HepG2 (cell line): ENCODE measurements around the gene SULT2B1. TPM values are rescaled to one million over a fixed set of nuclear protein-coding genes. Genes with fewer than 3 reads are reported as not detected.

Experiments
- CENPX ChIP-seq: sonication (generic); formaldehyde crosslinking; IDR thresholded peaks from 2 replicates; pipeline ENCODE4 v1.9.0; 2021; ENCODE audit warnings: mild to moderate bottlenecking, missing genetic modification reagents, moderate library complexity
- HNF4G ChIP-seq, 2 experiments: sonication (generic) in 1 of 2; formaldehyde crosslinking in 1 of 2; IDR thresholded peaks; 2 replicates each; pipeline versions ENCODE4 v1.4.0 to v1.6.1; 2011 to 2020; ENCODE audit warnings: borderline replicate concordance in 2 of 2, low read depth in 2 of 2, mild to moderate bottlenecking in 2 of 2, low read length in 1 of 2, missing genetic modification reagents in 1 of 2, moderate library complexity in 1 of 2
- NFRKB ChIP-seq: fragments of 450-650 bp; IDR thresholded peaks from 2 replicates; pipeline ENCODE4 v1.6.1; 2017
- PATZ1 ChIP-seq: sonication (generic); formaldehyde crosslinking; IDR thresholded peaks from 2 replicates; pipeline ENCODE4 v1.4.0; 2020; ENCODE audit warnings: missing genetic modification reagents
- RBFOX2 ChIP-seq: fragments of 200-400 bp; formaldehyde crosslinking; IDR thresholded peaks from 2 replicates; pipeline ENCODE4 v1.6.1; 2017; ENCODE audit warnings: low read depth, mild to moderate bottlenecking, low read length
- SOX6 ChIP-seq, 2 experiments: fragments of 450-650 bp in 1 of 2; sonication (generic) in 1 of 2; formaldehyde crosslinking in 1 of 2; IDR thresholded peaks; 2 replicates each; pipeline versions ENCODE4 v1.4.0 to v1.6.1; 2017 to 2020; ENCODE audit warnings: antibody characterized with exemption in 1 of 2, mild to moderate bottlenecking in 1 of 2, missing genetic modification reagents in 1 of 2
- TBX2 ChIP-seq: sonication (generic); formaldehyde crosslinking; IDR thresholded peaks from 2 replicates; pipeline ENCODE4 v1.5.0; 2020; ENCODE audit warnings: missing genetic modification reagents, mild to moderate bottlenecking, borderline replicate concordance
- THAP11 ChIP-seq: IDR thresholded peaks from 2 replicates; pipeline ENCODE4 v1.6.1; 2016; ENCODE audit warnings: missing biosample characterization, missing genetic modification reagents
- ZFY ChIP-seq: sonication (generic); formaldehyde crosslinking; IDR thresholded peaks from 2 replicates; pipeline ENCODE4 v1.4.0; 2020; ENCODE audit warnings: missing genetic modification reagents
- ZNF782 ChIP-seq: sonication (generic); formaldehyde crosslinking; IDR thresholded peaks from 2 replicates; pipeline ENCODE4 v1.4.0; 2020; ENCODE audit warnings: missing genetic modification reagents, mild to moderate bottlenecking, borderline replicate concordance
- polyA plus RNA-seq, 8 experiments: library from polyadenylated mRNA; depleted of rRNA in 3 of 8; stranded (reverse) in 7 of 8; unstranded in 1 of 8; fragments of >200 nt; fragmentation: Illumina TruSeq in 4 of 8; extraction: Trizol in 4 of 8; gene quantifications; 2 replicates each; pipeline versions ENCODE4 v1.2.1 to v1.2.3, GENCODE V29; 2011 to 2016; ENCODE audit warnings: low read depth in 4 of 8, missing spikeins in 1 of 8, mixed read lengths in 1 of 8; ENCODE audit not compliant: insufficient read depth in 1 of 8
- total RNA-seq, 5 experiments: library from RNA; depleted of rRNA; stranded (reverse); fragments of >200 nt; fragmentation: Illumina TruSeq; extraction: Trizol; gene quantifications; 2 replicates each; pipeline ENCODE4 v1.2.3, GENCODE V29; 2016; ENCODE audit warnings: low read depth in 1 of 5
- TF ChIP-seq, protein P1 (sequence below): sonication (generic); formaldehyde crosslinking; IDR thresholded peaks from 2 replicates; pipeline ENCODE4 v1.4.0; 2020; ENCODE audit warnings: missing genetic modification reagents

SULT2B1 gene
- total and polyA plus RNA-seq, 2 of the 13 experiments (the other 11 are each of a cell fraction or from before 2014, with no cell fraction given), result 0.13 TPM; not detected in 1

DNA sequence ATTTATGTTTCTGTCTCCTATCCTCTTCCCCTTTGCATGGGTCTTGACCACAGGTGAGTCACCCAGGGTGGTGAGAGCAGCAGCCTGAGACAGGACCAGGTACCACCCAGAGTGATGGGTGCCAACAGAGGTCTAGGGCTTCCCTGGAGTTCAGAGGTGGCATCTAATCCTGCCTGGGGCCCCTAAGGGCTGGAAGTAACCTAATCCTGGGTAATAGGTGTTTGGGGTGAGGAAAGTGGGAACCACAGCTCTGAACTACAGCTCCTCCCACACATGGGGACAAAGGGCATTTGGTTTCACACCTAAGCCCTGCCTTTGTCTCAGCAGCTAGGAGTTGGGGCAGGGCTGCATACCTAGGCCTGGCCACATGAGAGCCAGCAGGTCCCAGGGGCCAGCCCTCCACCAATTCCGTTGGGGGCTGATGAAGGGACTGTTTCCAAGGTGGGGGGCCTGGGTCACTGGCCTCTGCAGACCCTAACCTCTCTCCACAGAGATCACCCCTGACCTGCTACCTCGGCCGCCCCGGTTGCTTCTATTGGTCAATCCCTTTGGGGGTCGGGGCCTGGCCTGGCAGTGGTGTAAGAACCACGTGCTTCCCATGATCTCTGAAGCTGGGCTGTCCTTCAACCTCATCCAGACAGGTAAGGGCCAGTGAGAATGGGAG is 75.4 kb downstream of the SULT2B1 start (continued):
- TF ChIP-seq, protein P1, sequence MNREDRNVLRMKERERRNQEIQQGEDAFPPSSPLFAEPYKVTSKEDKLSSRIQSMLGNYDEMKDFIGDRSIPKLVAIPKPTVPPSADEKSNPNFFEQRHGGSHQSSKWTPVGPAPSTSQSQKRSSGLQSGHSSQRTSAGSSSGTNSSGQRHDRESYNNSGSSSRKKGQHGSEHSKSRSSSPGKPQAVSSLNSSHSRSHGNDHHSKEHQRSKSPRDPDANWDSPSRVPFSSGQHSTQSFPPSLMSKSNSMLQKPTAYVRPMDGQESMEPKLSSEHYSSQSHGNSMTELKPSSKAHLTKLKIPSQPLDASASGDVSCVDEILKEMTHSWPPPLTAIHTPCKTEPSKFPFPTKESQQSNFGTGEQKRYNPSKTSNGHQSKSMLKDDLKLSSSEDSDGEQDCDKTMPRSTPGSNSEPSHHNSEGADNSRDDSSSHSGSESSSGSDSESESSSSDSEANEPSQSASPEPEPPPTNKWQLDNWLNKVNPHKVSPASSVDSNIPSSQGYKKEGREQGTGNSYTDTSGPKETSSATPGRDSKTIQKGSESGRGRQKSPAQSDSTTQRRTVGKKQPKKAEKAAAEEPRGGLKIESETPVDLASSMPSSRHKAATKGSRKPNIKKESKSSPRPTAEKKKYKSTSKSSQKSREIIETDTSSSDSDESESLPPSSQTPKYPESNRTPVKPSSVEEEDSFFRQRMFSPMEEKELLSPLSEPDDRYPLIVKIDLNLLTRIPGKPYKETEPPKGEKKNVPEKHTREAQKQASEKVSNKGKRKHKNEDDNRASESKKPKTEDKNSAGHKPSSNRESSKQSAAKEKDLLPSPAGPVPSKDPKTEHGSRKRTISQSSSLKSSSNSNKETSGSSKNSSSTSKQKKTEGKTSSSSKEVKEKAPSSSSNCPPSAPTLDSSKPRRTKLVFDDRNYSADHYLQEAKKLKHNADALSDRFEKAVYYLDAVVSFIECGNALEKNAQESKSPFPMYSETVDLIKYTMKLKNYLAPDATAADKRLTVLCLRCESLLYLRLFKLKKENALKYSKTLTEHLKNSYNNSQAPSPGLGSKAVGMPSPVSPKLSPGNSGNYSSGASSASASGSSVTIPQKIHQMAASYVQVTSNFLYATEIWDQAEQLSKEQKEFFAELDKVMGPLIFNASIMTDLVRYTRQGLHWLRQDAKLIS, result no peak
- TF ChIP-seq TBX2 (CRISPR knock-in tag) (peak; percentile 94), RBFOX2 (0 out of 2 replicates have a peak, but pooled peaks have one; percentile 19), NFRKB (no peak), ZNF782 (no peak), HNF4G (IDR thresholded peaks at IDR 0.05; ENCODE audit: borderline replicate concordance, low read depth, low read length) (peak; percentile 79; the same call in 1 of the 2 replicates), HNF4G (CRISPR knock-in tag; IDR thresholded peaks at IDR 0.05; ENCODE audit: borderline replicate concordance, low read depth) (no peak), THAP11 (CRISPR knock-in tag) (peak; percentile 26; the same call in 1 of the 2 replicates), CENPX (CRISPR knock-in tag) (no peak), SOX6 (IDR thresholded peaks at IDR 0.05) (no peak), SOX6 (CRISPR knock-in tag; IDR thresholded peaks at IDR 0.05) (peak; percentile 60; the same call in 1 of the 2 replicates), PATZ1 (peak; percentile 28; the same call in 1 of the 2 replicates), ZFY (CRISPR knock-in tag) (peak; percentile 84)
